HCT116 (cell line): Measurements from ENCODE around the gene MAML3. TPM values are rescaled to one million over a fixed set of nuclear protein-coding genes. Genes with fewer than 3 reads are reported as not detected.

Experiments
- ATAC-seq: fragments of 200-7000 bp; cut with Tn5 transposase; 2 replicates; pipeline ENCODE4 v1.9.1; 2020; ENCODE audit warnings: mild to moderate bottlenecking, moderate library complexity
- BruUV-seq: library from RNA; stranded (reverse); fragments of 400-500 nt; replicated peaks from 2 replicates; lab custom pipeline; 2021; lab: Mats Ljungman, UMichigan
- CTCF ChIA-PET: fragments of 300-600 bp; sonication (Branson Sonifier 250); formaldehyde crosslinking; loops from one replicate; lab custom pipeline; 2021; ENCODE audit warnings: antibody characterized with exemption; lab: Charles Lee
- POLR2A ChIA-PET: fragments of 300-600, 350-600 bp; sonication (Branson Sonifier 250); formaldehyde crosslinking; loops from one replicate; lab custom pipeline; 2021; ENCODE audit warnings: antibody characterized with exemption; lab: Charles Lee
- RAD21 ChIA-PET, 2 experiments: fragments of 300-600 bp; sonication (Branson Sonifier 250); formaldehyde crosslinking; loops; one replicate each; lab custom pipeline; 2023; ENCODE audit warnings: low total read pairs in 2 of 2; ENCODE audit not compliant: uncharacterized antibody in 2 of 2, unreplicated experiment in 2 of 2, low non-redundant PET in 1 of 2; lab: Charles Lee
- DNase-seq: peaks from one replicate; pipeline ENCODE4 v3.0.0-alpha.2; 2010; ENCODE audit warnings: low read depth, low spot score
- H2AFZ ChIP-seq: fragments of 200-600 bp; shearing (Covaris generic), sonication (generic); 2 replicates; pipeline ENCODE4 v1.6.1; 2017; ENCODE audit warnings: low read depth, mixed run types, mixed read lengths, antibody characterized with exemption, low read length; ENCODE audit not compliant: poor library complexity, severe bottlenecking
- H3K27ac ChIP-seq: 2 replicates; pipeline ENCODE4 v1.5.1; 2012; ENCODE audit warnings: low read depth, low read length
- H3K27me3 ChIP-seq: fragments of 200-600 bp; sonication (generic); 2 replicates; pipeline ENCODE4 v1.6.1; 2016; ENCODE audit warnings: mixed run types, low read length, mixed read lengths; ENCODE audit not compliant: insufficient read depth
- H3K36me3 ChIP-seq, 2 experiments: fragments of 200-500 bp in 1 of 2; fragments of 200-600 bp in 1 of 2; sonication (Bioruptor generic) in 1 of 2; sonication (generic) in 1 of 2; 2 replicates each; pipeline versions ENCODE4 v1.5.1 to v1.6.1; 2014 to 2016; ENCODE audit warnings: low read length in 2 of 2, inconsistent platforms in 1 of 2, mixed read lengths in 1 of 2, mixed run types in 1 of 2; ENCODE audit not compliant: insufficient read depth in 2 of 2, control insufficient read depth in 1 of 2
- H3K4me1 ChIP-seq, 2 experiments: fragments of 200-600 bp in 1 of 2; sonication (generic) in 1 of 2; 2 replicates each; pipeline versions ENCODE4 v1.5.1 to v1.6.1; 2012 to 2017; ENCODE audit warnings: low read length in 2 of 2, inconsistent platforms in 1 of 2, mild to moderate bottlenecking in 1 of 2, mixed read lengths in 1 of 2, mixed run types in 1 of 2, moderate library complexity in 1 of 2; ENCODE audit not compliant: insufficient read depth in 2 of 2, control insufficient read depth in 1 of 2
- H3K4me2 ChIP-seq: fragments of 200-600 bp; sonication (generic); 2 replicates; pipeline ENCODE4 v1.6.1; 2017; ENCODE audit warnings: mixed run types, low read length, mixed read lengths
- H3K4me3 ChIP-seq, 2 experiments: fragments of 200-600 bp in 1 of 2; sonication (generic) in 1 of 2; replicated peaks in 1 of 2; 2 replicates each; pipeline ENCODE4 v1.5.1; 2011 to 2016; ENCODE audit warnings: low read length in 2 of 2, control low read depth in 1 of 2, low read depth in 1 of 2, mild to moderate bottlenecking in 1 of 2, mixed read lengths in 1 of 2, mixed run types in 1 of 2
- H3K79me2 ChIP-seq: fragments of 200-600 bp; sonication (generic); 2 replicates; pipeline ENCODE4 v1.6.1; 2017; ENCODE audit warnings: mild to moderate bottlenecking, mixed run types, low read length, moderate library complexity, mixed read lengths; ENCODE audit not compliant: insufficient read depth
- H3K9ac ChIP-seq: fragments of 200-600 bp; sonication (generic); 2 replicates; pipeline ENCODE4 v1.6.1; 2016; ENCODE audit warnings: low read length, mixed read lengths
- H3K9me2 ChIP-seq: fragments of 200-600 bp; sonication (generic), shearing (Covaris generic); 2 replicates; pipeline ENCODE4 v1.6.1; 2017; ENCODE audit warnings: mixed run types, mild to moderate bottlenecking, moderate library complexity; ENCODE audit not compliant: insufficient read depth
- H3K9me3 ChIP-seq, 2 experiments: fragments of 200-500 bp in 1 of 2; fragments of 200-600 bp in 1 of 2; sonication (Bioruptor generic) in 1 of 2; sonication (generic) in 1 of 2; 2 replicates each; pipeline ENCODE4 v1.6.1; 2014 to 2017; ENCODE audit warnings: low read length in 2 of 2, mixed read lengths in 2 of 2, inconsistent platforms in 1 of 2, low read depth in 1 of 2, mild to moderate bottlenecking in 1 of 2, mixed run types in 1 of 2, moderate library complexity in 1 of 2; ENCODE audit not compliant: control insufficient read depth in 1 of 2, insufficient read depth in 1 of 2
- H4K20me1 ChIP-seq: fragments of 200-600 bp; sonication (generic), shearing (Covaris generic); 2 replicates; pipeline ENCODE4 v1.6.1; 2017; ENCODE audit warnings: mixed run types, mild to moderate bottlenecking, moderate library complexity; ENCODE audit not compliant: insufficient read depth
- ELF1 ChIP-seq: IDR thresholded peaks from 2 replicates; pipeline ENCODE4 v1.6.1; 2012; ENCODE audit warnings: low read depth, borderline replicate concordance
- EZH2 ChIP-seq: fragments of 200-600 bp; sonication (generic); IDR thresholded peaks from 2 replicates; pipeline ENCODE4 v1.6.1; 2017; ENCODE audit warnings: antibody characterized with exemption, mixed run types
- FOSL1 ChIP-seq: IDR thresholded peaks from 2 replicates; pipeline ENCODE4 v1.6.1; 2012; ENCODE audit warnings: low read depth
- POLR2AphosphoS5 ChIP-seq: IDR thresholded peaks from 2 replicates; pipeline ENCODE4 v1.6.1; 2011; ENCODE audit warnings: mild to moderate bottlenecking, low read depth, low read length, moderate library complexity
- SIN3A ChIP-seq: IDR thresholded peaks from 2 replicates; pipeline ENCODE4 v1.6.1; 2012; ENCODE audit warnings: low read depth
- TCF7L2 ChIP-seq: IDR thresholded peaks from 2 replicates; pipeline ENCODE4 v1.7.0; 2011; ENCODE audit warnings: borderline replicate concordance, inconsistent platforms; ENCODE audit not compliant: insufficient read depth, insufficient read length; ENCODE audit errors: extremely low read depth
- YY1 ChIP-seq: IDR thresholded peaks from 2 replicates; pipeline ENCODE4 v1.6.1; 2011; ENCODE audit warnings: low read length, low read depth, moderate library complexity, mild to moderate bottlenecking; ENCODE audit not compliant: insufficient replicate concordance; ENCODE audit errors: extremely low read depth
- ZFX ChIP-seq: fragments of 450-650 bp; IDR thresholded peaks from 2 replicates; pipeline ENCODE4 v1.6.1; 2017
- ZNF274 ChIP-seq: fragments of 200-500 bp; sonication (Bioruptor generic); IDR thresholded peaks from 2 replicates; pipeline ENCODE4 v1.6.1; 2014; ENCODE audit warnings: mild to moderate bottlenecking, low read depth, low read length, inconsistent platforms
- intact Hi-C: fragments of 100-400 bp; cut with micrococcal nuclease; formaldehyde crosslinking; loops from 2 replicates; pipeline ENCODE4 v1.10.0; 2022
- total RNA-seq: library from RNA; stranded (reverse); gene quantifications from one replicate; pipeline ENCODE4 v1.2.1, GENCODE V29; 2021; ENCODE audit not compliant: unreplicated experiment
- TF ChIP-seq, protein P1 (sequence below): IDR thresholded peaks from 2 replicates; pipeline ENCODE4 v1.6.1; 2012; ENCODE audit warnings: low read depth

The MAML3 gene
- total RNA-seq, 1 experiment from 2014 or later: 3.1 TPM

DNA sequence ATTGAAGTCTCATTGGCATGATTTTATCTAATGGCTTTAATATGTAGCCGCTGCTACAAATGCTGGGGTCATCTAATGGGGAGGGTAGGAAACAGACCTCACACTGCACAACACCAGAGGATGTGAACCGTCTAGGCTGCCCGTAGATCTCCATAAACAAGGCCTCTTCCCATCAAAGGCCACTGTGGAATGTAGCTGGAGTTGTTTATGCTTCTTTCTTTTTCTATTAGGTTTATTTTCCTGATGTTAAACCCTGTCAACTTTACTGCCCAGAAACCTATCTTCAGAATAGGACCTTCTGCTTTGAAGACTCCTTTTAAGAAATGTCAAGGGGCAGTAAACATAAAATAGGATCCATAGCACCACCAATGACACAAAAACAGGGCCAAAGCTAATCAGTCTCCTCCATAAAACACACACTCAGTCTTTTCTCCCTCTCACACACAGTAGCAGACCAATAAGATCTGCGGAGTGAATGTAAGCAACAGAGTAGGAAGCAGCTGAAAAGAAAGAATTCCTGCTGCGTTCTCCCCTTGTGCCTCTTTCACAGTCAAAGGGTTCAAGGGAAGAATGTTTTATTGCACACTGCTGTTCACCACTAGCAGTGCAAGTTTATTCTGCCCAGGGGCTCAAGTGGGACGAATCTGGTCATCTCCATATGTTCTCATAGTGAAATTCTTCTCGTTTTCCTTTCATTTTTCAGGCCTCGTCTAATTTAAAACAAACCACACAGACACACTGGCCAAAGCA lies 72.2 kb downstream of the MAML3 start:
- Histone ChIP-seq H3K79me2 (no peaks in the 10 kb centered on the region), H3K9me2 (no peaks in the 10 kb centered on the region), H3K27ac (no peak overlapping the region), H3K9me3 (no peaks in the 10 kb centered on the region), H3K9ac (no peak overlapping the region), H2AFZ (no peak overlapping the region), H3K36me3 (no peaks in the 10 kb centered on the region), H3K4me1 (peaks cover 13 to 19% of the 10 kb centered on the region in 2 experiments; a peak in 3 of 4 replicates), H3K27me3 (no peaks in the 10 kb centered on the region), H3K4me2 (no peak overlapping the region), H4K20me1 (no peaks in the 10 kb centered on the region), H3K4me3 (no peak overlapping the region)
- no peak for ATAC-seq
- DNase-seq: no peak
- no TSS peak for BruUV-seq
- intact Hi-C loops: no loop called here
- ChIA-PET POLR2A (interaction anchor here (1.4 kb wide), 1 partner anchor 13 kb away, joined by 4 read pairs; no protein-coding TSS in a partner anchor), CTCF (no interaction called here), RAD21 (no interaction called here)
- TF ChIP-seq ZNF274 (no peak), ZFX (no peak), ELF1 (no peak), POLR2AphosphoS5 (no peak), YY1 (no peak), TCF7L2 (no peak), EZH2 (no peak), SIN3A (no peak), FOSL1 (no peak)
- TF ChIP-seq, protein P1, sequence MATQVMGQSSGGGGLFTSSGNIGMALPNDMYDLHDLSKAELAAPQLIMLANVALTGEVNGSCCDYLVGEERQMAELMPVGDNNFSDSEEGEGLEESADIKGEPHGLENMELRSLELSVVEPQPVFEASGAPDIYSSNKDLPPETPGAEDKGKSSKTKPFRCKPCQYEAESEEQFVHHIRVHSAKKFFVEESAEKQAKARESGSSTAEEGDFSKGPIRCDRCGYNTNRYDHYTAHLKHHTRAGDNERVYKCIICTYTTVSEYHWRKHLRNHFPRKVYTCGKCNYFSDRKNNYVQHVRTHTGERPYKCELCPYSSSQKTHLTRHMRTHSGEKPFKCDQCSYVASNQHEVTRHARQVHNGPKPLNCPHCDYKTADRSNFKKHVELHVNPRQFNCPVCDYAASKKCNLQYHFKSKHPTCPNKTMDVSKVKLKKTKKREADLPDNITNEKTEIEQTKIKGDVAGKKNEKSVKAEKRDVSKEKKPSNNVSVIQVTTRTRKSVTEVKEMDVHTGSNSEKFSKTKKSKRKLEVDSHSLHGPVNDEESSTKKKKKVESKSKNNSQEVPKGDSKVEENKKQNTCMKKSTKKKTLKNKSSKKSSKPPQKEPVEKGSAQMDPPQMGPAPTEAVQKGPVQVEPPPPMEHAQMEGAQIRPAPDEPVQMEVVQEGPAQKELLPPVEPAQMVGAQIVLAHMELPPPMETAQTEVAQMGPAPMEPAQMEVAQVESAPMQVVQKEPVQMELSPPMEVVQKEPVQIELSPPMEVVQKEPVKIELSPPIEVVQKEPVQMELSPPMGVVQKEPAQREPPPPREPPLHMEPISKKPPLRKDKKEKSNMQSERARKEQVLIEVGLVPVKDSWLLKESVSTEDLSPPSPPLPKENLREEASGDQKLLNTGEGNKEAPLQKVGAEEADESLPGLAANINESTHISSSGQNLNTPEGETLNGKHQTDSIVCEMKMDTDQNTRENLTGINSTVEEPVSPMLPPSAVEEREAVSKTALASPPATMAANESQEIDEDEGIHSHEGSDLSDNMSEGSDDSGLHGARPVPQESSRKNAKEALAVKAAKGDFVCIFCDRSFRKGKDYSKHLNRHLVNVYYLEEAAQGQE: no peak
